Measurements from ENCODE around the gene ANKRD44.

The ANKRD44 gene

DNA sequence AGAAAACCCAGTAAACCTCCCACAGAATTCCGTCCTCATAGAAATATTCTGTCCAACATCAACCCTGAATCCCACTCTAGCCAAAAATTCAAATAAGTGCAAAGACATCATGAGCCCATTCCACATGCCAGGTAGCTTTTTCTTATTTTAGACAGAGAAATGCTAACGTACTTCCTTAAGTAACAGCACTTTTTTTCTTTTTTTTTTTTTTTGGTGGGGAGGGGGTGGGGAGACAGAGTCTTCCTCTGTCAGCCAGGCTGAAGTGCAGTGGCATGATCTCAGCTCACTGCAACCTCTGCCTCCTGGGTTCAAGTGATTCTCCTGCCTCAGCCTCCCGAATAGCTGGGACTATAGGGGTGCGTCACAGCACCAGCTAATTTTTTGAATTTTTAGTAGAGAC, 45.5 kb downstream of the ANKRD44 start:
- in situ Hi-C loops (cut with HindIII; ENCODE audit: low sequenced_read_pairs): no loop called here

DNA sequence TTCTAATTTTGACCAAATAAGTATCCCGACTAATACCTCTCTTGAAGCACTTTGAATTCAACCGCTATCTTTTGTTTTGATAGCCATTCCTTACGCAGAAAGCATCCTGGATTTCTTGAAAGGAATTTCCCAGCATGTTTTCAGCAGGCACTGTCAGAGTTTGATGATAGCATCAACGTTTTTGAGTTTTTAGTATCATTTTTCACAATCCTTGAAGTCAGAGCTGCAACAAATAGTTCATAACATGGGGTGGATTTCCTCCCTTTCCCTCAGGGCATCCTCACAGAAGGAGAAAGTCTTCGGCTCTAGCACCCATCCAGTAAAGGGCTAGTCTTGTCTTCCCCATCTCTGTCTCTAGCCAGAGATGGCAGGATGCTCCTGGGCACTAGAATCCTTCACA, 46.2 kb downstream of the ANKRD44 start:
- in situ Hi-C loops (cut with HindIII; ENCODE audit: low sequenced_read_pairs): no loop called here

DNA sequence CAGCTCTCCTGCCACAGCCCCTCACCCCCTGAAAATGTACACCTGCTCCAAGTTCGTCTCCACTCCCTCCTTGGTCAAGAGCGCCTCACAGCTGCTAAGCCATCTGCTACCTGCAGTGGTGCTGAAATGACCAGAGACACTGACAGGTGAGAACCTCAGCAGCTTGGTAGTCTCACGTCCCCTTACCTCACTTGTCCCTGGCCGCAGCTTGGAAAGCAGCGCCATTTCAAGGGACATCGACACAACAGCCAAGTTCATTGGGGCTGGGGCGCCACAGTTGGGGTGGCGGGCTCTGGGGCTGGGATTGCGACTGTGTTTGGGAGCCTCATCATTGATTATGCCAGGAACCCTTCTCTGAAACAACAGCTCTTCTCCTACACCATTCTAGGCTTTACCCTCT, 47.5 kb downstream of the ANKRD44 start:
- in situ Hi-C loops (cut with HindIII; ENCODE audit: low sequenced_read_pairs): no loop called here

DNA sequence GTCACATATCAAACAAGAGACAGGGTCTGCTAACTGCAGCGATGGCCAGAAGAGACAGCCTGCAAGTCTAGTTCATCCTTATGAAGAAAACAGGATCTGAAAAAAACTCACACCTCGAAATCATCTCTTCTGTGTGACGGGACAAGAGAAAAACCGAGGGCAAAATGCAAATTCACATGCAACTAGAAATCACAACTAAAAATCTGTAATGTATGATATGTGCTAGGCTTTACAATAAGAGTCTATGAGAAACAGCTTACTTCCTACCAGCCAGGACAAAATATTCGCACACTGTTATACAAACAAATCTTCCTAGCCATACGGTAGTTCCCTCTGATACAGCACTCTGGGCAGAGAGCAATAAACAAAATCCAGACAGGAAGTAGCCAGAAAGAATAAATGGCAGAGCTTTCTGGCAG, 48.8 kb downstream of the ANKRD44 start:
- in situ Hi-C loops (cut with HindIII; ENCODE audit: low sequenced_read_pairs): no loop called here

DNA sequence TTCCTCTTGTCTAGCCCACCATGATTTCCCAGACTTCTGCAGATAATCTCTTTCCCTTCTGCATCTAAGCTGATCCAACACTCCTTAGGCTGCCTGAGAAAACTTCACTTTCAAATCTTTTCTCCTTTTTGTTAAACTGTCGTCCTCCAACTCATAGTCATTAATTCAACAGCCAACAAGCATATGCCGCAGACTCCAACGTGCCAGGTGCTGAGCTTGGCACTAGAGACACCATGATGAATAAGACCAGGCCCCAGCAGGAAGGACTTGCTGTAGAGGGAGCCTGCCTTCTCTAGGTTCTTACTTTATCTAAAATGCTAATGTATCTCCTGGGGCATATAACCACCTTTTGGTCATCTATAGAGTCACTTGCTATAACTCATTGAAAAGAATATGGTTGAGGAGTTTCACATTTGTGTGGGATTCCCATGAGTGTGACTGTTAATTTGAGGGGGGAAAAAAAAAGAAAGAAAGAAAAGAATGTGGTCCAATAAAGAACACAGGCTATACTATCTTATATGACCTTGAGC, 51.0 kb downstream of the ANKRD44 start:
- in situ Hi-C loops (cut with HindIII; ENCODE audit: low sequenced_read_pairs): no loop called here

DNA sequence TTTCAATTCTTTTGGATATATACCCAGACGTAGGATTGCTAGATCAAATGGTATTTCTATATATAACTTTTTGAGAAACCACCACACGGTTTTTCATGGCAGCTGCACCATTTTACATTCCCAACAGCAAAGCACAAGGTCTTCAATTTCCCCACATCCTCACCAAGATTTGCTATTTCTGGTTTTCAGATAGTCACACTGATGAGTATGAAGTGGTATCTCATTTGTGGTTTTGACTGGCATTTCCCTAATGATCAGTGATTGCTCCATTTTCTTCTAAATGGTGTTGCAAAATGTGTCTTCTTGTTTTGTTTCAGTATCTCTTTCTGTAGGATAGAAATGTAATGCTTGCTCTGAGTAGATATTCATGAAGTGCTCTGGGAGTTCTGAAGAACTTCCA, 52.0 kb downstream of the ANKRD44 start:
- in situ Hi-C loops (cut with HindIII; ENCODE audit: low sequenced_read_pairs): no loop called here

DNA sequence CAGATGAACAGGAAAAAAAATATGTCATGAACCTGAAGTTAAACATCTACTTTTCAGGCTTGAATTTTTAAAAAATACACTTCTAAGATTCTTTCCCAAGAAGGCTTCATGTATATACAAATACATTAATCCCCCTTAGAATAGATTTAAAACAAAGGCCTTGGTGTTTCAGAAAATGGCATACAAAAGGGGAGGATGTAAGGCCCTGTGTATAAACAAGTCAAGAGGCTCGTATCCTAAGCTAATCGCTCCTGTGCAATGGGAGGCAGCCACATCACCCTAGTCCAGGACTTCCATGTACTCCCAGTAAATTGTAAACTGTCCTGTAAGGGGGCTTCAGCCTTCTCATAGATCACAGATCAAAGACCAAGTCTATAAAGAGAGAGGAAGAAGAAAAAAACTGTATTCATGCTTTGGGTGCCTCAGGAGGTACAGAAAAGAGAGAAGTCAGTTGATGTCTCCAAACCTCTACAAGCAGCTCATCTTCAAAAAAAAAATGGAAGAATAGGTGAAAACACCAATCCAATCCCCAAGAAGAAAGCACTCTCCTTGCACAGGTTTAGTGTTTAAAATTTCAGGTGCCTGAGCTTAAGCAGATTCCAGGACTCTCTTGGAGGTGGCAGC, 53.9 kb downstream of the ANKRD44 start:
- in situ Hi-C loops (cut with HindIII; ENCODE audit: low sequenced_read_pairs): no loop called here

DNA sequence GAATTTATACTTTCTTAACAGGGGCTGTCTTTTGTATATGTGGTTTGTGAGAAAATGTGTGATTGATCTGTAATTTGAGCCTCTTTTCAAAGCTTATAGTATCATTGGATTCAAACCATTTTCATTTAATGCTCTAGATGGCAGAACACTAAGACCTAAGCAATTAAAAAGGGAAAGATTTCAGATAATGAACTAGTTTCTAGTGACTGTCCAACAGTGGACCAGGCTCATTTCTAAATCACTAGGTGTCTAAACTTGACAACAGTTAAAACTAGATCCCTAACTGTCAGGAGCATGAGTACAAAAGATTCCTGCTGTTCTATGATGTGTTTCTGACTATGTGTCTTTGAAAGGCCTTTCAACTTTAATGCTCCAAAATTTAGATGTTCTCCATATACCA, 54.6 kb downstream of the ANKRD44 start:
- in situ Hi-C loops (cut with HindIII; ENCODE audit: low sequenced_read_pairs): no loop called here

DNA sequence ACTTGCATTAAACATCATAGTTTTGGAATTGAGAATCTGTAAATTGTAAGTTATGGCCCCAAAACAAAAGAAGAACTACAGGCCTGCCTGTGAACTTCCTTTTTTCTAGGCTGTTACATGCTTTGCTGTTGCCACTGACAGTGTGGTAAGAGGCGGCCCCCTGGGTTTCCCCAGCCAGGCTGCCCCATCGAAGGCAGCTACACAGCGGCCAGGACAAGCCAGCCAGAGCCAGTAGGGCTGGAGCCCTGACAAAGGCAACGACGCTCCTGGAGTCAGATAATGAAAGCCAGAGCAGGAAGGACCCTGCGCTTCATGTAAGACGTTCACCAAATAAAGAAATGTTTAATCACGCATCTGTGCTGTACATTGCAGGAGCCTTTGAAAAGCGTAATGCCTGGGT, 55.0 kb downstream of the ANKRD44 start:
- in situ Hi-C loops (cut with HindIII; ENCODE audit: low sequenced_read_pairs): no loop called here

DNA sequence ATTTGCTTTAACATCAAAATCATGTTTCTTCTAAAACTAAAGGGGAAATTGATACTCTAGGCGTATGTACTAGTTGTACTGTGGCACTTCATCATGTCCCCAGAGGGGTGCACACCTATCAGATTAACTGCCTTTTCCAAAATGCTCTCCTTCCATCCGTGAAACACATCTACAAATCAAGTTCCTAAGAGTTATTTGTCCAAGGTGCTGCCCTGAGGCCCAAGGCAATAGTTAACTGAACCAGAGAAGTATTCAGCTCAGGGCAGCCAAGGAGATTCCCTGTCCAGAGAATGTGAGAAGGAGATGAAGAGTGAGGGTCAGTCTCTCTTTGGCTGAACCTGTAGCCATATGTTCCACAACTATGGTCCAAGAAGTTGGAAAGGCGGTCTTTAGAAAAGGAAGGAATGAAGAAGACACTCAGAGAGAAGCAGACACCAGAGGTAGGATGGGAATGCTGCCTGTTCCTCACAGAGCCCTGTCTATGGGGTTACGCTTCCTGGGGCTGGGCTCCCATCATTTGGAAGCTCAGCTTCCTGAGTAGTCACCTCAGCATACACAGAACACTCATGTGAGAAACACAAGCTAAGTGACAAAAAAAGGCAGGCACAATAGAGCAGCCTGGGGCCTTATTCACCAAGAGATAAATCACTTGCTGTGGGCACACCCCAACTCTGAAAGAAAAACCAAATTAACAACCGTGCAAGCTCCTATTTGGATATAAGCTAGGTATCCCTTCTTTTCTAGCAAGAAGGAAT, 55.6 kb downstream of the ANKRD44 start:
- in situ Hi-C loops (cut with HindIII; ENCODE audit: low sequenced_read_pairs): no loop called here

DNA sequence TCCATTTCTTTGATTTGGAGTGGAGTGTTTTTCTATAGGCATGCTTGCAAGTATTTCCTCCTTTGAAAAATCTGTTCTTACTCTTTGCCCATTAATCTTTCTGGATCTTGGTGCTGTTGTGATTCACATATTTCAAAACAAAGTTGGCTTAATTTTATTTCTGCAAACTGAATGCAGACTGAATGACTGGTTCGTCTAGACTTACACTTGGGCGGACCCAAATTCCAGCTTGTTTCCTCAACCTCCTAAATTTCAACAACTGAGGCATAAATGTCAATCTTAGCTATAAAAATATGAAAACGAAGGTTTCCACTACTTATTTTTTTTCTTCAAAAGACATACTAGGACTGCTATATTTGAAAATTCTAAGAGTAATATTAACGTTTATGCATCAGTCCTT, 59.0 kb downstream of the ANKRD44 start:
- in situ Hi-C loops (cut with HindIII; ENCODE audit: low sequenced_read_pairs): no loop called here

DNA sequence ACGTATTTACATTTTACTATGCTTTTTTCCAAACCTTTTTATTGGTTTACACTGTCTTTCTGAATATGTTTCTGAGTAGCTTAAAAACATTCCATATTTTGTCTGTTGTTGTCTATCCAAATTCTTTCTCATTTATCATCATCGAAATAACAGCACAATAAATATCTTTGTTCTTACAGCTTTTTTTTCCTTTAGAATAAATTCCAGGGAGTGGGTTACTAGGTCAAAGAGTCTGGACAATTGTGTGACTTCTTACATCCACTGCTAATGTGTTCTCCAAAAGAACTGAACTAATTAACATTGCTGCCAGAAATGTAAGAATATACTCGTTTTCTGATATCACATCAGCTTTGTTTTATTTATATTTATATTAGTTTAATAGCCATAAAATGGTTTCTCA, 59.4 kb downstream of the ANKRD44 start:
- in situ Hi-C loops (cut with HindIII; ENCODE audit: low sequenced_read_pairs): no loop called here

DNA sequence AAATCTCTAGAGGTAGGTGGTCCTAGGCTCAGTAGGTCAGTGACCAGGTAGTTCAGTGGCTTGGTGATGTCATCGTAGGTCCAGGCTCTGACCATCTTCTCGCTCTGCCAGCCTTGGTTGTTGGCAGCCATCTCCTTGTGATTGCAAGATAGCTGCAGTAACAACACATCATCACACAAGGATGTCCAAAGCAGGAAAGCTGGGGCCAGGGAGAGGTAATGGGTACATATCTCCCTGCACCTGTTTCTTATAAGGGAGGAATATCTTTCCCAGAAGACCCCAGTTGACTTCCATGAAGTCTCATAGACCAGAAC, 60.5 kb downstream of the ANKRD44 start:
- in situ Hi-C loops (cut with HindIII; ENCODE audit: low sequenced_read_pairs): no loop called here

DNA sequence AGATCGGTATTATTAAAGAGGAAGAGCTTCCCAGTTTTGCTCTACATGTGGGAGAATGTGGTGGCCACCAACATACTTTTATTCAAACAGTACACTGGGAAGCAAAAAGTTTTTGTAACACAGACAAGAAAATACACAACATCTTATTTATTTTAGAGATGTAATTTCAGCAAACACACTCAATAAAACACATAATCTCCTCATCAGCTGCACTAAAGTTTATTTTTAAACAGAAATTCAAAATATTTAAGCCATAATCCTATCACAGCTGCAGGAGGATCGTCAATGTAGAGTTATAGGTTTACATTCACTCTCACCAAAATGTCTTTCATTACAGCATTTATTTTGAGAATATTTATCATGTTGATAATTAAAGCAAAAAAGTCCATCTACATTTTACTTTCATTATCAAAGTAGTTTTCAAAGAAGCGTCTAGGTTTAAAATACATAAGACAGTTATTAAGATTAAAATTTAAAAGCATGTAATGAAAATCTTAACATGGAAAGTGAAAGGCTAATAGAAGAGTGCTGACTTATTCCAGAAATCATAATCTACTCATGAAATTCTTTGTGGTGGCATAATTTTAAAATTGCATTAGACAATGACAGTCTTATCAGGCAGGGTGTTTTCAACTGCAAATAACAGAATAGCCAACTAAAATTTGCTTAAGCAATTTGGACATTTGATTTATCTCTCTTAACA, 61.0 kb downstream of the ANKRD44 start:
- in situ Hi-C loops (cut with HindIII; ENCODE audit: low sequenced_read_pairs): no loop called here

DNA sequence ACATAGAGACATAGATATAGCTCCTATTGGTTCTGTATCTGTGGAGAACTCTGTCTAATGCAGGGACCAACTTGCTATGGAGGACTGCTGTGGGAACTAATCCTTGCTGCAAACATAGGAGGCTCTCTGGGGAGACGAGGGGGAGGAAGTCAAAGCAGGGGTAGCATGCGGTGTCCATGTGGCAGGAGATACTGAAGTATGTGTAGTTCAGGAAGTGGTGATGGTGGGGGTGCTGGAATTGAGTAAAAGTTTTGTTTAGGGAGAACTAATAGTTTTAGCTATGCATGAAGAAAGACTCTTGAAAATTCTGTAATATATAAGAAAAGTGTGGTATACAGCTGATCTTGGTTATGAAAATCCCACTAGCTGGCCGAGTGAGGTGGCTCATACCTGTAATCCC, 62.0 kb downstream of the ANKRD44 start:
- in situ Hi-C loops (cut with HindIII; ENCODE audit: low sequenced_read_pairs): no loop called here

DNA sequence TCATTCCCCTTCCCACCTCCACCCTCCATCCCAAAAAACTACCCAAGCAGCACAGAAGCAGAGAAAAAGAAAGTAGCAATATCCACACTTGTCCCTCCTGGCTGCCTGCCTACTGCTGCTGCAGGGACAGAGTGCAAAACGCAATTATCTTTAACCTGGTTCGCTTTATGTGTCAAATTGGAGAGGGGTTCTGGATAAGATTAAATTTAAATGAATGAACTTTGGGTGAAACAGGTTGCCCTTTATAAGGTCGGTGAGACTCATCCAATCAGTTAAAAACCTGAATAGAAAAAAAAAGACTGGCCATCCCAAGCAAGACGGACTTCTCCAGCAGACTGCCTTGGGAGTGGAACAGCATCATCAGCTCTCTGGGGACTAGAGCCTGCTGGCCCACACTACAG, 62.6 kb downstream of the ANKRD44 start:
- in situ Hi-C loops (cut with HindIII; ENCODE audit: low sequenced_read_pairs): no loop called here

DNA sequence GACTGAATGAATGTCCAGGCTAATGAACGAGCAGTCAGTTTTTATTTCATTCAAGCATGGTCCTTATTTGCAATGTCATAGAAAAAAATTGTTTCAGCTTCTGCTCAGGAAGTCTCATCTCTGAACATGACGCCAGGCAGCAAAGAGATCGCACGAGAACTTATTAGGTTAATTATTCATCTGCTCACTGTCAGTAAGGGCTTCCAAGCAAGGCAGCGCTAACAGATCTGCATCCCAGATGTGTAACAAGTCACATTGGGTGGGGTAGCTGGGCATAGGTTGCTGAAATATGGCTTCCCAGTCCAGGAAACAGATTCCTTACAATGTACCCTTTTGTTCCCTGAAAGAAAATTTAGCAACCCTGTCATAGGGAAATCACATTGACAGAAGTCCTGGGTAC, 63.5 kb downstream of the ANKRD44 start:
- in situ Hi-C loops (cut with HindIII; ENCODE audit: low sequenced_read_pairs): no loop called here

DNA sequence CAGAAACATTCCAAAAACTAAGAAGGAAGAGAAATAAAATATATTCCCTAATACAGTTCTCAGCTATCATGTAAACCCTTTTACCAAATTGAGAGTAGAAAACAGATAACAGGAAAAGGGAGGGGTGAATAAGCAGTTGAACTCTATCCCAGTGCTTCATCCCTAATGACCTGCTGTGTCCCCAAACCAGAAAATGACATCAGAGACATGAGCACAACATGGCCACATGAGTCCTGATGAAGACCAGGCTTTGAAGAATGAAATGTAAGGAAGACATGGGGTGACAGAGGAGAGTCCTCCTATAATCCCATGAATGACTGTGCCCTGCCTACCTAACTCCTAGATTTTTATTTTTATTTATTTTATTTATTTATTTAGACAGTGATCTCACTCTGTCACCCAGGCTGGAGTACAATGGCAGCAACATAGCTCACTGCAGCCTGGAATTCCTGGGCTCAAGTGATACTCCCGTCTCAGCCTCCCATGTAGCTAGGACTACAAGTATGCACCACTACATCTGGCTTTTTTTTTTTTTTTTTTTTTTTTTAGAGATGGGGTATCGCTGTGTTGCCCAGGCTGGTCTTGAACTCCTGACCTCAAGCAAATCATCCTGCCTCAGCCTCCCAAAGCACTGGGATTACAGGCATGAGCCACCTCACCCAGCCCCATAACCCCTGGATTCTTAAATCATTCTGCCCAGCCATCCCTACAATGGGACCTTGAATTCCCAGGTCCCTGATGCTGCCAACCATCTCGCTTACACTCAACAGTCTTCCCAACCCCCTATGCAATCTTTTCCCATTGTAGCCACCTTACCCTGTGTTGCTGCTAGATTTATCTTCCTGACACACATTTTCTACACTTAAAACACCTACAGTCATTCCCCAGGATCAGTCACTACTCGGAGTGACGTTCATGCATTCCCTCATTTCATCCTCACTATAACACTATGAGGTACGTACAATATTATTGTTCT, 64.5 kb downstream of the ANKRD44 start:
- in situ Hi-C loops (cut with HindIII; ENCODE audit: low sequenced_read_pairs): no loop called here

DNA sequence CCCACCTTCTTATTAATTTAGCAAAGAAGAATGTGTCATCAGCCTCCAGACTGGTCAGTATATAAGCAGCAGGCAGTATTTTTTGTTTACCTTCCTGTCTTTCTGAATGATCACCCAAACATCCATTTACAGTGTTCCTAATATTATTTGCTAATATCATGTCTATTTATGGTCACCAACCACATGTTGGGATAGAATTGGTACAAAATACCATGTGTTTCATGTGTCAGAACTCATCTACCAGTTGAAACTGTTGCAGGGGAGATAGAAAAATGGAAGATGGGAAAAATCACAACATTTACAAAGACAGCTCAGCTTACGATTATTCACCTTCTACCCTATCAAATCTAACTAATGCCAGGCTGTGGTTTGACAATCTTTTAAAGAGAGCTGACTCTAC, 66.2 kb downstream of the ANKRD44 start:
- in situ Hi-C loops (cut with HindIII; ENCODE audit: low sequenced_read_pairs): no loop called here

DNA sequence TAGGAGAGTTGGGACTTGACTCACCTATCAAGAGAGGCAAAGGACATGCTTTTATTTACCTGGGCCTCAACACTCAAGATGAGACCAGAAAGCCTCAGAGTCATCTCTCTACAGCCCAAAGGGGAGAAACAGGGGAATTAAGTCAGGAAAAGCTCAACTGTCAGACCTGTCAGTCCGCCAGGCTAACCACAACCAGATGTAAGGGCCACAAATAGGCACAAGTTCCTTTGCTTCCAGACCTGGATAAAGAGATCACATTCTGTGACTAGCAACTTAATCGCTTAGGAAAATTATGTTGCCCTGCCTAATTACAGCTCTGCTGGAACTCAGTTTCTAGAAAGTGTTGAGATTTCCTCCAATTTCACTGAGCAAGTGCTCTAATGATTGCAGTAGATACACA, 67.9 kb downstream of the ANKRD44 start:
- in situ Hi-C loops (cut with HindIII; ENCODE audit: low sequenced_read_pairs): no loop called here

DNA sequence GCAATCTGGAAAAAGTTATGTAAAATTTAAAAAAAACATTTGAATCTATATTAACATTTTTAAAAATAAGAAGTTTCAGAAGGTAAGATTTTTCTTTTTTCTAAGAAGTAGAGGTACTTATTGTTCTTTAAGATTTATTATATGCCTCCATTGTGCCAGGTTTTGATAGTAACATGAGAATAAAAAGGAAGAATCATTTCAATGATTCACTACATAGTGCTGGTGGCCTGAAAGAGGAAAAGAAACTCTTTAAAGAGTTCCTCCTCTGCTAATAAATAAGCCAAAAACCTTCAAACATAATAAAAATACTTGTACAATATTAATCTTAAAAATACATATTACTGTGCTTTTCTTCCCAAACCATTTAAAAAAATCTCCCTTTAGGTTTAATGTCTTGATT, 69.0 kb downstream of the ANKRD44 start:
- in situ Hi-C loops (cut with HindIII; ENCODE audit: low sequenced_read_pairs): no loop called here
